GM18505 (cell line): Measurements from ENCODE around the gene NAV2.

Source experiments
- ATAC-seq: cut with Tn5 transposase; IDR thresholded peaks from one replicate; pipeline ENCODE4 v1.9.1; 2021; ENCODE audit not compliant: unreplicated experiment
- POLR2A ChIP-seq: IDR thresholded peaks from 4 replicates; pipeline ENCODE4 v1.6.1; 2011; ENCODE audit warnings: borderline replicate concordance; ENCODE audit not compliant: insufficient read depth, insufficient read length; ENCODE audit errors: extremely low read depth

NAV2 gene

DNA sequence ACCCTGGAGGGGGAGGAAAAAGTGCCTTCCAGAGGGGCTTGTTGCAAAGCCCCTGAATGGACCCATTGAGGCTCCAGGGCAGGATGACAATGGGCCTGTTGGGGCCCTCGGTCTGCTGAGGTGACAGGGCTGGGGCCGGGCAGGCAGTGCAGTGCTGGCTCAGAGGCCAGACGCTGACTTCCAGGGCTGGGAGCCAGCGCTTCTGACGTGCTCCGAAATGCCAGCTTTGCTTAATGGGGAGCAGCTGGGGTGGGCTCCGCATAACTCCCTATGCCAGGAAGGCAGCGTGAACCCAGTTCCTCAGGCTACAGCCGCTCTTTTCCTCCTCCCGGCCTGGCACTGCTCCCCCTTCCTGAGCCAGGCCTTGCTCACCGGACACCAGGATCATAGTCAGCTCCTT is 17.7 kb downstream of the NAV2 start:
- no peak for ATAC-seq
- no peak for TF ChIP-seq POLR2A

GRCh38 chr11:19734171-19734570 is 21.5 kb downstream of the NAV2 start:
- no peak for ATAC-seq
- TF ChIP-seq POLR2A, result no peak

GRCh38 chr11:19735157-19735908 is 22.7 kb downstream of the NAV2 start:
- no peak for TF ChIP-seq POLR2A
- no peak for ATAC-seq

- no peak for TF ChIP-seq POLR2A
Measured at GRCh38 chr11:19735909-19736498, 23.4 kb downstream of the NAV2 start.

DNA sequence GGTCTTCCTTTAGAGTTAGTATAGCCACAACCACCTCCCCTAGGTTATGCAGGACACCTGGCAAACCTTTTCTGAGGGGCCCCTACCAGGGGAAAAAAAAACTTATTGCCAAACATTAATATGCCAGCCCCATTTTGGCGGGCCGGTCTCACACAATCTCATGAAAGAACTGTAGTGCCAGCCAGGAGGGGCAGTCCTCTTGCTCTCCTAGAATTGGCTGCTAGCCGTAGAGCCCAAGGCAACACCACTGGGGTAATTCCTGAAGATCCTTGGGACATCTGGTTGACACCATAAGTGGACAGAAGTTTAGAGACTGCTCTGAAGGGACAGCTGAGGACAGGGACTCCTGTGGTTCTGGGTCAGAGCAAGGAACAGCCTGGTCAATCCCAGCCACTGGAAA is 24.2 kb downstream of the NAV2 start:
- TF ChIP-seq POLR2A, result no peak
- no peak for ATAC-seq

More at GRCh38 chr11:19735909-19736498, 23.4 kb downstream of the NAV2 start:
- ATAC-seq, result no peak

GRCh38 chr11:19737575-19737974 is 24.9 kb downstream of the NAV2 start:
- no peak for ATAC-seq
- no peak for TF ChIP-seq POLR2A

GRCh38 chr11:19738124-19738523 is 25.5 kb downstream of the NAV2 start:
- ATAC-seq, result no peak
- no peak for TF ChIP-seq POLR2A

DNA sequence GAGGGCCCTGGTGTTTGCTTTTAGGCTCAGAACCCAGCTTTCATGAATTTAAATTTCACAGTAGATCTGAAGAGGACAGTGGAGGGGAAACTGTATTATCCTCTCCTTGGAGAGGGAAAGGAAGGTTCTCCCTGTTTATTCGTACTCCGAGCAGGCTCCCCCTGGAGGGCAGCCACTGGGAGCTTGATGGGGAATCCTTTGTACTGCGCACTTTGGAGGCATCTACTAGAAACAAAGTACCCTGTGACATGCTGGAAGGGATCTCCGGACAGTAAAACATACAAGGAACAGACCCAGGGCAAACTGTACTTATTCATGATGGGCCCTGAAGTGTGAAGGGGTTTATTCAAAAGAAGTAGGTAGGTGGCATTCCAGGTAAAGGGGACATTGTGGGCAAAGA is 27.2 kb downstream of the NAV2 start:
- no peak for ATAC-seq
- no peak for TF ChIP-seq POLR2A

GRCh38 chr11:19740586-19740985 is 27.9 kb downstream of the NAV2 start:
- no peak for TF ChIP-seq POLR2A
- no peak for ATAC-seq

- TF ChIP-seq POLR2A, result no peak
- no peak for ATAC-seq
Measured at GRCh38 chr11:19742588-19743292, 30.1 kb downstream of the NAV2 start.

- TF ChIP-seq POLR2A, result no peak
- no peak for ATAC-seq
Measured at GRCh38 chr11:19743622-19744021, 31.0 kb downstream of the NAV2 start.

- no peak for TF ChIP-seq POLR2A
Measured at GRCh38 chr11:19744130-19744529, 31.5 kb downstream of the NAV2 start.

DNA sequence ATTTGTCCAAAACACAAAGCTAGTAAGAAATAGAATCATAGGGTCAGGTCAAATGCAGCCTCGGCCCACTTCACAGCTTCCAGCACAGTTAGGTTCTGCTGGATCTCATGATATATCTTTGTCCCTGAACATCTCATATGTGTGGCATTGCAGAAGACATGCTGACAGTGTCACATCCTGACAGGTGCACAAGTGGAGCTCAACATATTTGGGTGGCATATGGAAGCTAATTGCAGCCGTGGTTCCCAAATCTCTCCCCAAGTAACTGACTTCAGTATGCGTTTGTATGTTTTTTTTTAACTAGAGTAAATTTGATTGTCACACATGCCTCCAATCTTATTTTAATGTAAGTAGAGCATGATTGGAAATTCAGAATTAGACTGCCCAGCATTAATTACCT is 33.4 kb downstream of the NAV2 start:
- TF ChIP-seq POLR2A, result no peak
- no peak for ATAC-seq

More at GRCh38 chr11:19744130-19744529, 31.5 kb downstream of the NAV2 start:
- ATAC-seq, result no peak

GRCh38 chr11:19747634-19748033 is 35.0 kb downstream of the NAV2 start:
- no peak for TF ChIP-seq POLR2A
- no peak for ATAC-seq

- TF ChIP-seq POLR2A, result no peak
- no peak for ATAC-seq
Measured at GRCh38 chr11:19751055-19751454, 38.4 kb downstream of the NAV2 start.
